HCT116 (cell line): ENCODE measurements around the gene CMIP. TPM values are rescaled to one million over a fixed set of nuclear protein-coding genes. Genes with fewer than 3 reads are reported as not detected.
A peak's percentile ranks its signal among the peaks of the same experiment; 100 is the strongest.

Source experiments
- ATAC-seq: fragments of 200-7000 bp; cut with Tn5 transposase; 2 replicates; pipeline ENCODE4 v1.9.1; 2020; ENCODE audit warnings: mild to moderate bottlenecking, moderate library complexity
- BruUV-seq: library from RNA; stranded (reverse); fragments of 400-500 nt; replicated peaks from 2 replicates; lab custom pipeline; 2021; lab: Mats Ljungman, UMichigan
- CTCF ChIA-PET: fragments of 300-600 bp; sonication (Branson Sonifier 250); formaldehyde crosslinking; loops from one replicate; lab custom pipeline; 2021; ENCODE audit warnings: antibody characterized with exemption; lab: Charles Lee
- POLR2A ChIA-PET: fragments of 300-600, 350-600 bp; sonication (Branson Sonifier 250); formaldehyde crosslinking; loops from one replicate; lab custom pipeline; 2021; ENCODE audit warnings: antibody characterized with exemption; lab: Charles Lee
- RAD21 ChIA-PET, 2 experiments: fragments of 300-600 bp; sonication (Branson Sonifier 250); formaldehyde crosslinking; loops; one replicate each; lab custom pipeline; 2023; ENCODE audit warnings: low total read pairs in 2 of 2; ENCODE audit not compliant: uncharacterized antibody in 2 of 2, unreplicated experiment in 2 of 2, low non-redundant PET in 1 of 2; lab: Charles Lee
- DNase-seq: peaks from one replicate; pipeline ENCODE4 v3.0.0-alpha.2; 2010; ENCODE audit warnings: low read depth, low spot score
- H2AFZ ChIP-seq: fragments of 200-600 bp; shearing (Covaris generic), sonication (generic); 2 replicates; pipeline ENCODE4 v1.6.1; 2017; ENCODE audit warnings: low read depth, mixed run types, mixed read lengths, antibody characterized with exemption, low read length; ENCODE audit not compliant: poor library complexity, severe bottlenecking
- H3K27ac ChIP-seq: 2 replicates; pipeline ENCODE4 v1.5.1; 2012; ENCODE audit warnings: low read depth, low read length
- H3K27me3 ChIP-seq: fragments of 200-600 bp; sonication (generic); 2 replicates; pipeline ENCODE4 v1.6.1; 2016; ENCODE audit warnings: mixed run types, low read length, mixed read lengths; ENCODE audit not compliant: insufficient read depth
- H3K36me3 ChIP-seq, 2 experiments: fragments of 200-500 bp in 1 of 2; fragments of 200-600 bp in 1 of 2; sonication (Bioruptor generic) in 1 of 2; sonication (generic) in 1 of 2; 2 replicates each; pipeline versions ENCODE4 v1.5.1 to v1.6.1; 2014 to 2016; ENCODE audit warnings: low read length in 2 of 2, inconsistent platforms in 1 of 2, mixed read lengths in 1 of 2, mixed run types in 1 of 2; ENCODE audit not compliant: insufficient read depth in 2 of 2, control insufficient read depth in 1 of 2
- H3K4me1 ChIP-seq, 2 experiments: fragments of 200-600 bp in 1 of 2; sonication (generic) in 1 of 2; 2 replicates each; pipeline versions ENCODE4 v1.5.1 to v1.6.1; 2012 to 2017; ENCODE audit warnings: low read length in 2 of 2, inconsistent platforms in 1 of 2, mild to moderate bottlenecking in 1 of 2, mixed read lengths in 1 of 2, mixed run types in 1 of 2, moderate library complexity in 1 of 2; ENCODE audit not compliant: insufficient read depth in 2 of 2, control insufficient read depth in 1 of 2
- H3K4me2 ChIP-seq: fragments of 200-600 bp; sonication (generic); 2 replicates; pipeline ENCODE4 v1.6.1; 2017; ENCODE audit warnings: mixed run types, low read length, mixed read lengths
- H3K4me3 ChIP-seq, 2 experiments: fragments of 200-600 bp in 1 of 2; sonication (generic) in 1 of 2; replicated peaks in 1 of 2; 2 replicates each; pipeline ENCODE4 v1.5.1; 2011 to 2016; ENCODE audit warnings: low read length in 2 of 2, control low read depth in 1 of 2, low read depth in 1 of 2, mild to moderate bottlenecking in 1 of 2, mixed read lengths in 1 of 2, mixed run types in 1 of 2
- H3K79me2 ChIP-seq: fragments of 200-600 bp; sonication (generic); 2 replicates; pipeline ENCODE4 v1.6.1; 2017; ENCODE audit warnings: mild to moderate bottlenecking, mixed run types, low read length, moderate library complexity, mixed read lengths; ENCODE audit not compliant: insufficient read depth
- H3K9ac ChIP-seq: fragments of 200-600 bp; sonication (generic); 2 replicates; pipeline ENCODE4 v1.6.1; 2016; ENCODE audit warnings: low read length, mixed read lengths
- H3K9me2 ChIP-seq: fragments of 200-600 bp; sonication (generic), shearing (Covaris generic); 2 replicates; pipeline ENCODE4 v1.6.1; 2017; ENCODE audit warnings: mixed run types, mild to moderate bottlenecking, moderate library complexity; ENCODE audit not compliant: insufficient read depth
- H3K9me3 ChIP-seq, 2 experiments: fragments of 200-500 bp in 1 of 2; fragments of 200-600 bp in 1 of 2; sonication (Bioruptor generic) in 1 of 2; sonication (generic) in 1 of 2; 2 replicates each; pipeline ENCODE4 v1.6.1; 2014 to 2017; ENCODE audit warnings: low read length in 2 of 2, mixed read lengths in 2 of 2, inconsistent platforms in 1 of 2, low read depth in 1 of 2, mild to moderate bottlenecking in 1 of 2, mixed run types in 1 of 2, moderate library complexity in 1 of 2; ENCODE audit not compliant: control insufficient read depth in 1 of 2, insufficient read depth in 1 of 2
- H4K20me1 ChIP-seq: fragments of 200-600 bp; sonication (generic), shearing (Covaris generic); 2 replicates; pipeline ENCODE4 v1.6.1; 2017; ENCODE audit warnings: mixed run types, mild to moderate bottlenecking, moderate library complexity; ENCODE audit not compliant: insufficient read depth
- CBX3 ChIP-seq: IDR thresholded peaks from 2 replicates; pipeline ENCODE4 v1.6.1; 2012; ENCODE audit warnings: low read depth
- ELF1 ChIP-seq: IDR thresholded peaks from 2 replicates; pipeline ENCODE4 v1.6.1; 2012; ENCODE audit warnings: low read depth, borderline replicate concordance
- EZH2 ChIP-seq: fragments of 200-600 bp; sonication (generic); IDR thresholded peaks from 2 replicates; pipeline ENCODE4 v1.6.1; 2017; ENCODE audit warnings: antibody characterized with exemption, mixed run types
- EZH2phosphoT487 ChIP-seq: fragments of 200-600 bp; IDR thresholded peaks from 2 replicates; pipeline ENCODE4 v1.6.1; 2018; ENCODE audit warnings: antibody characterized with exemption, borderline replicate concordance
- JUND ChIP-seq: IDR thresholded peaks from 2 replicates; pipeline ENCODE4 v1.6.1; 2012
- POLR2A ChIP-seq: IDR thresholded peaks from 2 replicates; pipeline ENCODE4 v1.7.0; 2011; ENCODE audit warnings: borderline replicate concordance; ENCODE audit not compliant: insufficient read depth, insufficient read length; ENCODE audit errors: extremely low read depth
- RAD21 ChIP-seq: IDR thresholded peaks from 2 replicates; pipeline ENCODE4 v1.6.1; 2012; ENCODE audit warnings: low read depth, mild to moderate bottlenecking
- SIN3A ChIP-seq: IDR thresholded peaks from 2 replicates; pipeline ENCODE4 v1.6.1; 2012; ENCODE audit warnings: low read depth
- SP1 ChIP-seq: IDR thresholded peaks from 2 replicates; pipeline ENCODE4 v1.6.1; 2012; ENCODE audit warnings: low read depth
- SRF ChIP-seq: IDR thresholded peaks from 2 replicates; pipeline ENCODE4 v1.6.1; 2012; ENCODE audit warnings: low read depth
- TCF7L2 ChIP-seq: IDR thresholded peaks from 2 replicates; pipeline ENCODE4 v1.7.0; 2011; ENCODE audit warnings: borderline replicate concordance, inconsistent platforms; ENCODE audit not compliant: insufficient read depth, insufficient read length; ENCODE audit errors: extremely low read depth
- YY1 ChIP-seq: IDR thresholded peaks from 2 replicates; pipeline ENCODE4 v1.6.1; 2011; ENCODE audit warnings: low read length, low read depth, moderate library complexity, mild to moderate bottlenecking; ENCODE audit not compliant: insufficient replicate concordance; ENCODE audit errors: extremely low read depth
- ZFX ChIP-seq: fragments of 450-650 bp; IDR thresholded peaks from 2 replicates; pipeline ENCODE4 v1.6.1; 2017
- intact Hi-C: fragments of 100-400 bp; cut with micrococcal nuclease; formaldehyde crosslinking; loops from 2 replicates; pipeline ENCODE4 v1.10.0; 2022
- total RNA-seq: library from RNA; stranded (reverse); gene quantifications from one replicate; pipeline ENCODE4 v1.2.1, GENCODE V29; 2021; ENCODE audit not compliant: unreplicated experiment
- TF ChIP-seq, protein P1 (sequence below): IDR thresholded peaks from 2 replicates; pipeline ENCODE4 v1.6.1; 2012; ENCODE audit warnings: low read depth
- TF ChIP-seq, protein P2 (sequence below), 3 experiments: fragments of 200-600 bp in 1 of 3; sonication (generic) in 1 of 3; IDR thresholded peaks in 2 of 3; conservative IDR thresholded peaks in 1 of 3; 2 replicates each; pipeline ENCODE4 v1.5.1; 2012 to 2017; ENCODE audit warnings: low read depth in 2 of 3, low read length in 2 of 3, antibody characterized with exemption in 1 of 3, borderline replicate concordance in 1 of 3, control low read depth in 1 of 3, mild to moderate bottlenecking in 1 of 3, mixed read lengths in 1 of 3, mixed run types in 1 of 3, moderate library complexity in 1 of 3; ENCODE audit not compliant: insufficient read depth in 1 of 3
- TF ChIP-seq, protein P3 (sequence below): IDR thresholded peaks from 2 replicates; pipeline ENCODE4 v1.6.1; 2012
- TF ChIP-seq, protein P4 (sequence below): IDR thresholded peaks from 2 replicates; pipeline ENCODE4 v1.6.1; 2012

CMIP gene
- total RNA-seq, 1 experiment from 2014 or later, result 64.6 TPM

DNA sequence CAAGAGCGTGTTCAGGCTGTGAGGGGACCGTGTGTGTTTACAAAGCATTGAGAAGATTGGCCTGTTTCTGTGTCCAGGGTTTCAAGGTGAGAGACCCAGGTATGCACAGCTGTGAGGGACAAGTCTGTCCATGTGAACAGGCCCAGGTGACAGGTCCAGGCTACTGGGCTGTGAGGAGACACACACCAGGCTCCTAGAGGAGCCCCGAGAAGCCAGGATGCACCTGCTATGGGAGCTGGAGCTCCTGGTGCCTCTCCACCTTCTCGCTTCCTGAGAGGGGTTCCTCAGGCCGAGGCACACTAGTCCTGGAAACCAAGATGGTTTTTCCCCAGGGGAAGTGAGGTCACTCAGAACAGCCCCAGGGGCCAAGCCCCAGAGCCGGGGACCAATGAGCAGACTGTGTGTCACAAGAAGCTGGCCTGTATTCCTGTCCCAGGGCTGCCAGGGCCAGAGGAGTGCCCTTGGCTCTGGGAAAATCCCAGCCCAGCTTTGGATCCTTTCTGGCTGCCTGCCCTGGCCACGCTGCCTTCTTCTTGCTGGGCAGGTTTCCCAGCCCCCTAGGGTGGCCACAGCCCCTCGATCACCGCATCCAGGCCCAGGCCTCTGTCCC, 181.0 kb downstream of the CMIP start:
- H3K4me2 ChIP-seq, result peak overlapping the region; percentile 12
- peak; percentile 39 for ATAC-seq
- no peaks in the 10 kb centered on the region for H3K9me2 ChIP-seq
- no TSS peak for BruUV-seq
- H3K27me3 ChIP-seq, result no peaks in the 10 kb centered on the region
- H3K79me2 ChIP-seq, result peaks cover 32% of the 10 kb centered on the region
- TF ChIP-seq SIN3A, result no peak
- TF ChIP-seq JUND, result no peak
- TF ChIP-seq, protein P1, sequence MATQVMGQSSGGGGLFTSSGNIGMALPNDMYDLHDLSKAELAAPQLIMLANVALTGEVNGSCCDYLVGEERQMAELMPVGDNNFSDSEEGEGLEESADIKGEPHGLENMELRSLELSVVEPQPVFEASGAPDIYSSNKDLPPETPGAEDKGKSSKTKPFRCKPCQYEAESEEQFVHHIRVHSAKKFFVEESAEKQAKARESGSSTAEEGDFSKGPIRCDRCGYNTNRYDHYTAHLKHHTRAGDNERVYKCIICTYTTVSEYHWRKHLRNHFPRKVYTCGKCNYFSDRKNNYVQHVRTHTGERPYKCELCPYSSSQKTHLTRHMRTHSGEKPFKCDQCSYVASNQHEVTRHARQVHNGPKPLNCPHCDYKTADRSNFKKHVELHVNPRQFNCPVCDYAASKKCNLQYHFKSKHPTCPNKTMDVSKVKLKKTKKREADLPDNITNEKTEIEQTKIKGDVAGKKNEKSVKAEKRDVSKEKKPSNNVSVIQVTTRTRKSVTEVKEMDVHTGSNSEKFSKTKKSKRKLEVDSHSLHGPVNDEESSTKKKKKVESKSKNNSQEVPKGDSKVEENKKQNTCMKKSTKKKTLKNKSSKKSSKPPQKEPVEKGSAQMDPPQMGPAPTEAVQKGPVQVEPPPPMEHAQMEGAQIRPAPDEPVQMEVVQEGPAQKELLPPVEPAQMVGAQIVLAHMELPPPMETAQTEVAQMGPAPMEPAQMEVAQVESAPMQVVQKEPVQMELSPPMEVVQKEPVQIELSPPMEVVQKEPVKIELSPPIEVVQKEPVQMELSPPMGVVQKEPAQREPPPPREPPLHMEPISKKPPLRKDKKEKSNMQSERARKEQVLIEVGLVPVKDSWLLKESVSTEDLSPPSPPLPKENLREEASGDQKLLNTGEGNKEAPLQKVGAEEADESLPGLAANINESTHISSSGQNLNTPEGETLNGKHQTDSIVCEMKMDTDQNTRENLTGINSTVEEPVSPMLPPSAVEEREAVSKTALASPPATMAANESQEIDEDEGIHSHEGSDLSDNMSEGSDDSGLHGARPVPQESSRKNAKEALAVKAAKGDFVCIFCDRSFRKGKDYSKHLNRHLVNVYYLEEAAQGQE, result no peak
- TF ChIP-seq ZFX, result no peak
- TF ChIP-seq SRF, result no peak
- TF ChIP-seq RAD21, result no peak
- no peak for TF ChIP-seq ELF1
- TF ChIP-seq POLR2A, result no peak
- no peak for TF ChIP-seq SP1
- no peak for TF ChIP-seq YY1
- TF ChIP-seq, protein P2, sequence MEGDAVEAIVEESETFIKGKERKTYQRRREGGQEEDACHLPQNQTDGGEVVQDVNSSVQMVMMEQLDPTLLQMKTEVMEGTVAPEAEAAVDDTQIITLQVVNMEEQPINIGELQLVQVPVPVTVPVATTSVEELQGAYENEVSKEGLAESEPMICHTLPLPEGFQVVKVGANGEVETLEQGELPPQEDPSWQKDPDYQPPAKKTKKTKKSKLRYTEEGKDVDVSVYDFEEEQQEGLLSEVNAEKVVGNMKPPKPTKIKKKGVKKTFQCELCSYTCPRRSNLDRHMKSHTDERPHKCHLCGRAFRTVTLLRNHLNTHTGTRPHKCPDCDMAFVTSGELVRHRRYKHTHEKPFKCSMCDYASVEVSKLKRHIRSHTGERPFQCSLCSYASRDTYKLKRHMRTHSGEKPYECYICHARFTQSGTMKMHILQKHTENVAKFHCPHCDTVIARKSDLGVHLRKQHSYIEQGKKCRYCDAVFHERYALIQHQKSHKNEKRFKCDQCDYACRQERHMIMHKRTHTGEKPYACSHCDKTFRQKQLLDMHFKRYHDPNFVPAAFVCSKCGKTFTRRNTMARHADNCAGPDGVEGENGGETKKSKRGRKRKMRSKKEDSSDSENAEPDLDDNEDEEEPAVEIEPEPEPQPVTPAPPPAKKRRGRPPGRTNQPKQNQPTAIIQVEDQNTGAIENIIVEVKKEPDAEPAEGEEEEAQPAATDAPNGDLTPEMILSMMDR (IDR thresholded peaks at IDR 0.05 in 2 of 3, conservative IDR thresholded peaks at IDR 0.05 in 1 of 3; ENCODE audit: borderline replicate concordance in 1 of 3, insufficient read depth in 1 of 3, low read depth in 2 of 3, low read length in 2 of 3), result no peak
- TF ChIP-seq, protein P3, sequence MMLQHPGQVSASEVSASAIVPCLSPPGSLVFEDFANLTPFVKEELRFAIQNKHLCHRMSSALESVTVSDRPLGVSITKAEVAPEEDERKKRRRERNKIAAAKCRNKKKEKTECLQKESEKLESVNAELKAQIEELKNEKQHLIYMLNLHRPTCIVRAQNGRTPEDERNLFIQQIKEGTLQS, result no peak
- no peak for TF ChIP-seq EZH2
- TF ChIP-seq, protein P4, sequence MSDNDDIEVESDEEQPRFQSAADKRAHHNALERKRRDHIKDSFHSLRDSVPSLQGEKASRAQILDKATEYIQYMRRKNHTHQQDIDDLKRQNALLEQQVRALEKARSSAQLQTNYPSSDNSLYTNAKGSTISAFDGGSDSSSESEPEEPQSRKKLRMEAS, result no peak
- no peak for TF ChIP-seq TCF7L2
- no peak for TF ChIP-seq EZH2phosphoT487
- no peak for TF ChIP-seq CBX3
- RAD21 ChIA-PET, result no interaction called here
- no peak overlapping the region; the same call in 1 of the 2 replicates for H3K27ac ChIP-seq
- CTCF ChIA-PET, result no interaction called here
- intact Hi-C loops, result loop anchor here (10.0 kb wide), 1 partner anchor 249 kb away; no protein-coding TSS in a partner anchor
- peaks cover 5% of the 10 kb centered on the region; the same call in 1 of the 2 replicates for H4K20me1 ChIP-seq
- peaks cover 9 to 44% of the 10 kb centered on the region in 2 experiments; a peak in 3 of 4 replicates for H3K4me1 ChIP-seq
- POLR2A ChIA-PET, result no interaction called here
- H3K9me3 ChIP-seq, result no peaks in the 10 kb centered on the region
- 0 out of 2 replicates have a peak overlapping the region, but pooled peaks have one; percentile 5 for H3K9ac ChIP-seq
- H3K36me3 ChIP-seq, result peaks cover 0 to 9% of the 10 kb centered on the region in 2 experiments; a peak in 1 of 4 replicates
- no peak for DNase-seq
- H2AFZ ChIP-seq, result no peak overlapping the region
- no peak overlapping the region for H3K4me3 ChIP-seq
